NCI-H460 (cell line): ENCODE results near the gene DEFB131A. TPM values are rescaled to one million over a fixed set of nuclear protein-coding genes. Genes with fewer than 3 reads are reported as not detected.
"Not testable (repeated sequence)": the region's sequence is repeated elsewhere in the genome, so short reads cannot be mapped to it uniquely, and the experiment has no call there.

Source experiments
- DNase-seq: peaks from one replicate; pipeline ENCODE4 v3.0.0-alpha.2; 2016; ENCODE audit warnings: low read depth; ENCODE audit errors: extremely low read depth
- polyA plus RNA-seq: library from polyadenylated mRNA; depleted of rRNA; stranded (reverse); fragments of >200 nt; gene quantifications from 2 replicates; pipeline ENCODE4 v1.2.3, GENCODE V29; 2014; cell fraction: nucleus; rRNA removed
- total RNA-seq: library from RNA; depleted of rRNA; stranded (reverse); fragments of >200 nt; shearing (Covaris generic); gene quantifications from 2 replicates; pipeline ENCODE4 v1.2.3, GENCODE V29; 2014; rRNA removed

The DEFB131A gene
- total RNA-seq, result not detected in 2 replicates
- not detected in 2 replicates for polyA plus RNA-seq

GRCh38 chr4:9444114-9444513 lies at the start of gene DEFB131A:
Gene DEFB131A (plus strand): TSS chr4:9444414. CDS start chr4:9444534, 120 bp downstream.
- not testable (repeated sequence) for DNase-seq

- DNase-seq, result not testable (repeated sequence)
These were observed 38.4 kb upstream of the DEFB131A start for GRCh38 chr4:9405774-9406173.

GRCh38 chr4:9406491-9406890 lies 37.7 kb upstream of the DEFB131A start:
- not testable (repeated sequence) for DNase-seq

GRCh38 chr4:9409793-9410192 lies 34.4 kb upstream of the DEFB131A start:
- DNase-seq, result no peak

- not testable (repeated sequence) for DNase-seq
These were observed 22.2 kb upstream of the DEFB131A start for GRCh38 chr4:9421884-9422455.

GRCh38 chr4:9425916-9426315 lies 18.3 kb upstream of the DEFB131A start:
- not testable (repeated sequence) for DNase-seq

- DNase-seq, result not testable (repeated sequence)
These were observed 14.2 kb upstream of the DEFB131A start for GRCh38 chr4:9430061-9430460.

GRCh38 chr4:9433320-9433719 lies 10.9 kb upstream of the DEFB131A start:
- DNase-seq, result not testable (repeated sequence)

GRCh38 chr4:9436728-9437127 lies 7.5 kb upstream of the DEFB131A start:
- not testable (repeated sequence) for DNase-seq

GRCh38 chr4:9442355-9442754 lies 1.9 kb upstream of the DEFB131A start:
- DNase-seq, result not testable (repeated sequence)

GRCh38 chr4:9444681-9445080 lies 467 bp downstream of the DEFB131A start:
- not testable (repeated sequence) for DNase-seq

GRCh38 chr4:9452251-9452650 lies 8.0 kb downstream of the DEFB131A start:
- DNase-seq, result not testable (repeated sequence)

GRCh38 chr4:9454284-9454683 lies 10.1 kb downstream of the DEFB131A start:
- DNase-seq, result not testable (repeated sequence)

GRCh38 chr4:9455046-9455445 lies 10.8 kb downstream of the DEFB131A start:
- DNase-seq, result not testable (repeated sequence)

- not testable (repeated sequence) for DNase-seq
These were observed 35.3 kb downstream of the DEFB131A start for GRCh38 chr4:9479466-9479865.

GRCh38 chr4:9480066-9480465 lies 35.9 kb downstream of the DEFB131A start:
- not testable (repeated sequence) for DNase-seq

GRCh38 chr4:9482871-9483270 lies 38.7 kb downstream of the DEFB131A start:
- DNase-seq, result not testable (repeated sequence)

- not testable (repeated sequence) for DNase-seq
These were observed 39.5 kb downstream of the DEFB131A start for GRCh38 chr4:9483682-9484081.

- not testable (repeated sequence) for DNase-seq
These were observed 42.7 kb downstream of the DEFB131A start for GRCh38 chr4:9486880-9487279.

- not testable (repeated sequence) for DNase-seq
These were observed 44.6 kb downstream of the DEFB131A start for GRCh38 chr4:9488796-9489195.

- DNase-seq, result not testable (repeated sequence)
These were observed 46.3 kb downstream of the DEFB131A start for GRCh38 chr4:9490496-9490895.

GRCh38 chr4:9490986-9491385 lies 46.8 kb downstream of the DEFB131A start:
- not testable (repeated sequence) for DNase-seq
